ENCODE results near the gene TAOK1.

DNA sequence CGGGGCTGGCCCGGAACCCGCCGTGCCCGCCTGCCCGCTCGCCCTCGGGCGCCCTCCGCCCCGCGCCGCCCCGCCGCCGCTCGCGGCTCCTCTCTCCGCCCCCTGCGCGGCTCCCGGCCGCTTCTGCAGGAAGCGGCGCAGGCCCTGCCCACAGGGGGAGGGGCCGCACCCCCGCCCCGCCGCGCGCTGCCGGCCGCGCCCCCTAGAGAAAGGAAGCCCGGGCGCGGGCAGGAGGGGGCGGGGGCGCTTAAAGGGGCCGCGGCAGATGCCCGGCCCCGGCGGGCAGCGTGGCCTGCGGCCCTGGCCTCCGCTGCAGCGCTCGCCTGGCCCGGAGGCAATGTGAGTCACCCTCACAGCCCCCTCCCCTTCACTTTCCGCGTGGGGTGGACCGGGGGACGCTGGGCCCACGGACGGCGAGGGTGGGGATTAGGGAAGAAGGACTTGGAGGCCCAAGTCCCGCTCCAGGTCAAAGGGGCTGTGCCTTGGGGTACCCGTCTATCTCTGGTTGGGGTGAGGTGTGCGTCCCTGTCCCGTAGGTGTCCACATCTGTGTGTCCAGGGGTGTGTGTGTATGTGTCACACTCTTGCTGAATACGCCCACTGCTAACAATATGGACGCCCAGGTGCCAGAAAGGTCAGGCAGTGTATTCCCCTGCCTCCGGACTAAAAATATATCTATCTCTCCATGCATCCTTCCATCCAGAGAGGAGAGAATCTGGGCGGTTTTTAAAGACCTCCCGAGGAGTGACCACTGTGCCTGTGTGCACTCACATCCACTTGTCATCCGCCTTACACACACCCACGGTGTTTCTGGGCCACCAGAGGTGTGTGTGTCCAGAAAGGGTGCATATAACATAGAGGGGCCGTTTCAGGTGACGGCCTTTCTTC lies 199.6 kb downstream of the TAOK1 start, which contains the start of gene GIT1:
- TF ChIP-seq FOXM1 (CRISPR knock-in tag; IDR thresholded peaks at IDR 0.05) (no peak), PAF1 (CRISPR knock-in tag; IDR thresholded peaks at IDR 0.05) (no peak), ZNF30 (CRISPR knock-in tag; IDR thresholded peaks at IDR 0.05) (no peak), RARA (CRISPR knock-in tag; IDR thresholded peaks at IDR 0.05) (no peak), ZNF510 (CRISPR knock-in tag; IDR thresholded peaks at IDR 0.05; ENCODE audit: low read depth) (no peak), NFAT5 (CRISPR knock-in tag; IDR thresholded peaks at IDR 0.05) (no peak), HDAC2 (CRISPR knock-in tag; IDR thresholded peaks at IDR 0.05) (no peak)

Measured in HepG2 (cell line).